ENCODE results near the gene PTCRA.

GRCh38 chr6:42936398-42936797, 20.5 kb downstream of the PTCRA start:
- no peak for TF ChIP-seq CTCF (conservative IDR thresholded peaks at IDR 0.05; ENCODE audit: low read depth in 2 of 2)
- no peak for TF ChIP-seq EZH2 (IDR thresholded peaks at IDR 0.05; ENCODE audit: low read depth, unreplicated experiment)
- TF ChIP-seq POLR2AphosphoS5 (IDR thresholded peaks at IDR 0.05; ENCODE audit: low read depth) = no peak
- TF ChIP-seq ETS1 (IDR thresholded peaks at IDR 0.05) = no peak
- no peak for TF ChIP-seq JUNB (IDR thresholded peaks at IDR 0.05; ENCODE audit: unreplicated experiment)
- no peak for TF ChIP-seq REST (IDR thresholded peaks at IDR 0.05; ENCODE audit: unreplicated experiment)
- TF ChIP-seq CREB1 (CRISPR knock-in tag; IDR thresholded peaks at IDR 0.05; ENCODE audit: low read depth) = no peak
